Aorta (tissue), 4 donors: Measurements from ENCODE around the gene CLIC6. TPM values are rescaled to one million over a fixed set of nuclear protein-coding genes. Genes with fewer than 3 reads are reported as not detected.

Experiments used
- polyA plus RNA-seq, 2 donors: library from polyadenylated mRNA; stranded (reverse); fragments of 200-250 nt; gene quantifications; one replicate each; pipeline ENCODE4 v1.2.3, GENCODE V29; 2013
- total RNA-seq, 2 donors: library from RNA; stranded (reverse); fragmentation: NEBNext Ultra II Directional; extraction: Animal tissue kit (Norgen Biotek cat#: 25700); gene quantifications; one replicate each; pipeline ENCODE4 v1.2.1, GENCODE V29; 2021
- donor health status: healthy with polysubstance abuse.
- donor health status: Bipolar disorder and iron deficiency.
- donor health status: DM: no; HTN: no; CAD: no.
- donor health status: DM: yes; HTN: yes; CAD: no.

Gene CLIC6
- total and polyA plus RNA-seq, 4 donors: 1.4 to 7.7 (median 2.6) TPM

Other genes starting within 250 kb of the CLIC6 start
- gene SMIM34, start 245.0 kb upstream of the CLIC6 start, total RNA-seq: not detected
- not detected for gene SMIM34, start 245.0 kb upstream of the CLIC6 start, polyA plus RNA-seq
- gene KCNE1, start 156.8 kb upstream of the CLIC6 start, total RNA-seq: 1 to 10 TPM; 2.3 to 7.2 TPM
- 1 to 10 TPM in 1 of 2 donors, under 1 TPM in 1; 0.28 to 2.6 TPM for gene KCNE1, start 156.8 kb upstream of the CLIC6 start, polyA plus RNA-seq
- 10 to 100 TPM; 52.3 to 99.9 TPM for gene RCAN1, start 53.9 kb upstream of the CLIC6 start, total RNA-seq
- 10 to 100 TPM; 24.4 to 28.7 TPM for gene RCAN1, start 53.9 kb upstream of the CLIC6 start, polyA plus RNA-seq